ENCODE results near the gene CAPN9.
A peak's percentile ranks its signal among the peaks of the same experiment; 100 is the strongest.

Gene CAPN9

DNA sequence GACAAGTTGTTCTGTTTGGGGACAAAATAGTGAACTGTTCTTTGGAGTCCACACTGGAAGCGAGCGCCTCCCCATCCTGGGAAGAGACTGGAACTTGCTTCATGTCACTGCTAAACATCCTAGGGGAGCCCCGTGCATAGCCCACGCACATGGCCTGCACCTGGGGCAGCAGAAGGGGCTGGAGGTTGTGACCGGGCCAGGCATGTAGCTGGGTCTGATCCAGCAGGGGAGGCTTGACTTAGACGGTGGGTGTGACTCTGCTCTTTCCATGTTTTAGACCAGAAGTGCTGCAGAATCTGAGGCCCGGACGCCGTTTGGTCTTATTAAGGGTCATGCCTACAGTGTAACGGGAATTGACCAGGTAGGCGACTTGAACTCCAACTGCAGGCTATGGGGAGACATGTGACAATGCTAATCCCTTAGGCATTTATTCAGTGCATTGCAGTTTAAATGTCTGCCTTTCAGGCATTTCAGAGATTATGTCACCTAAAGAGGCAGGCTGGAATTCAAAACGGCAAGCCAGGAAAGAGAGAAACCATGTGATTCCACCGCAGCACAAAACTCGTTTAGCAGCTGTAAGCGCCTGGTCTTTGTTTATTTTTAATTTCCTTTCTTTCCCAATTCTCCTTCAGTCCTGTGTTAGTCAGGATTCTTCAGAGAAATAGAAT is 21.8 kb downstream of the CAPN9 start:
- H3K9ac ChIP-seq (ENCODE audit: low read length) = no peak overlapping the region
- no peak overlapping the region for H3K4me3 ChIP-seq (ENCODE audit: low read length)
- H3K79me2 ChIP-seq (ENCODE audit: low read length) = no peaks in the 10 kb centered on the region
- no peaks in the 10 kb centered on the region for H3K36me3 ChIP-seq (replicated peaks; ENCODE audit: low read depth, low read length)
- TF ChIP-seq EZH2phosphoT487 (IDR thresholded peaks at IDR 0.05; ENCODE audit: low read depth) = no peak
- TF ChIP-seq, protein P1, sequence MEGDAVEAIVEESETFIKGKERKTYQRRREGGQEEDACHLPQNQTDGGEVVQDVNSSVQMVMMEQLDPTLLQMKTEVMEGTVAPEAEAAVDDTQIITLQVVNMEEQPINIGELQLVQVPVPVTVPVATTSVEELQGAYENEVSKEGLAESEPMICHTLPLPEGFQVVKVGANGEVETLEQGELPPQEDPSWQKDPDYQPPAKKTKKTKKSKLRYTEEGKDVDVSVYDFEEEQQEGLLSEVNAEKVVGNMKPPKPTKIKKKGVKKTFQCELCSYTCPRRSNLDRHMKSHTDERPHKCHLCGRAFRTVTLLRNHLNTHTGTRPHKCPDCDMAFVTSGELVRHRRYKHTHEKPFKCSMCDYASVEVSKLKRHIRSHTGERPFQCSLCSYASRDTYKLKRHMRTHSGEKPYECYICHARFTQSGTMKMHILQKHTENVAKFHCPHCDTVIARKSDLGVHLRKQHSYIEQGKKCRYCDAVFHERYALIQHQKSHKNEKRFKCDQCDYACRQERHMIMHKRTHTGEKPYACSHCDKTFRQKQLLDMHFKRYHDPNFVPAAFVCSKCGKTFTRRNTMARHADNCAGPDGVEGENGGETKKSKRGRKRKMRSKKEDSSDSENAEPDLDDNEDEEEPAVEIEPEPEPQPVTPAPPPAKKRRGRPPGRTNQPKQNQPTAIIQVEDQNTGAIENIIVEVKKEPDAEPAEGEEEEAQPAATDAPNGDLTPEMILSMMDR (IDR thresholded peaks at IDR 0.05; ENCODE audit: low read depth, low read length) = no peak
- no peaks in the 10 kb centered on the region for H4K20me1 ChIP-seq (ENCODE audit: insufficient read depth, low read length)
- H3K4me1 ChIP-seq (ENCODE audit: low read length) = no peaks in the 10 kb centered on the region
- no peak overlapping the region for H3K4me2 ChIP-seq (ENCODE audit: low read length)
- no peak overlapping the region for H2AFZ ChIP-seq (ENCODE audit: low read depth, low read length)
- no peaks in the 10 kb centered on the region for H3K9me3 ChIP-seq (ENCODE audit: insufficient read depth, low read length)
- H3K27ac ChIP-seq (ENCODE audit: low read length) = no peak overlapping the region
- H3K27me3 ChIP-seq (ENCODE audit: low read depth, low read length) = peaks cover 5% of the 10 kb centered on the region

GRCh38 chr1:230770317-230770716 is 23.1 kb downstream of the CAPN9 start:
- H4K20me1 ChIP-seq (ENCODE audit: insufficient read depth, low read length) = no peaks in the 10 kb centered on the region
- no peak overlapping the region for H2AFZ ChIP-seq (ENCODE audit: low read depth, low read length)
- H3K9ac ChIP-seq (ENCODE audit: low read length) = no peak overlapping the region
- H3K9me3 ChIP-seq (ENCODE audit: insufficient read depth, low read length) = no peaks in the 10 kb centered on the region
- no peak overlapping the region for H3K4me2 ChIP-seq (ENCODE audit: low read length)
- peaks cover 5% of the 10 kb centered on the region for H3K27me3 ChIP-seq (ENCODE audit: low read depth, low read length)
- H3K4me3 ChIP-seq (ENCODE audit: low read length) = no peak overlapping the region
- H3K27ac ChIP-seq (ENCODE audit: low read length) = no peak overlapping the region
- H3K36me3 ChIP-seq (replicated peaks; ENCODE audit: low read depth, low read length) = no peaks in the 10 kb centered on the region
- TF ChIP-seq, protein P1 (IDR thresholded peaks at IDR 0.05; ENCODE audit: low read depth, low read length) = no peak
- TF ChIP-seq EZH2phosphoT487 (IDR thresholded peaks at IDR 0.05; ENCODE audit: low read depth) = no peak
- H3K4me1 ChIP-seq (ENCODE audit: low read length) = no peaks in the 10 kb centered on the region
- no peaks in the 10 kb centered on the region for H3K79me2 ChIP-seq (ENCODE audit: low read length)

DNA sequence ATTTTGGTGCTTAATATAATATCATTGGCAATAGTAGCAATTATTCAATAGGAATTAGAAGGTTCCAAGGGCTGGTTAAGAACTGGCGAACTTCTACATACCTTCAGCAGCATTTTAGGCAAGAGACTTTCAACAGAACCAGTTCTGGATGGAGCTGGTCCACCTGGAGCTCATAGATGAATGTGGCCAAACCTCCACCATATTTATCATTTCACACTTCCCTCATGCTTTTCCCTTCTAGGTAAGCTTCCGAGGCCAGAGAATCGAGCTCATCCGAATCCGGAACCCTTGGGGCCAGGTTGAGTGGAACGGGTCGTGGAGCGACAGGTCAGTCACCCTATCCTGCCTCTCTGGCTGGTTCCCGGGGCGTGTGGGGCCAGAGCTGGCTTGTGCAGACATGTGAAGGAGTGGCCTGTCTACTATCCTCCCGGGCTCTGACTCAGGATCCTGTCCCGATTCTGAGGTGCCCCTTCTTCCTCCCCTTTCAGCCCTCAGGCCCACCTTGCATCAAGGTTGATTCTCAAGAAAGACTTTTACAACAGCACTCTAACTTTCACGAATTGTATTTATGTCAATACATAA is 24.7 kb downstream of the CAPN9 start:
- Histone ChIP-seq H2AFZ (ENCODE audit: low read depth, low read length) (no peak overlapping the region), H3K4me2 (ENCODE audit: low read length) (no peak overlapping the region), H3K9ac (ENCODE audit: low read length) (no peak overlapping the region), H3K27me3 (ENCODE audit: low read depth, low read length) (peaks cover 5% of the 10 kb centered on the region), H3K4me1 (ENCODE audit: low read length) (no peaks in the 10 kb centered on the region), H3K27ac (ENCODE audit: low read length) (no peak overlapping the region), H3K36me3 (replicated peaks; ENCODE audit: low read depth, low read length) (no peaks in the 10 kb centered on the region), H3K79me2 (ENCODE audit: low read length) (no peaks in the 10 kb centered on the region), H3K9me3 (ENCODE audit: insufficient read depth, low read length) (no peaks in the 10 kb centered on the region), H4K20me1 (ENCODE audit: insufficient read depth, low read length) (no peaks in the 10 kb centered on the region), H3K4me3 (ENCODE audit: low read length) (no peak overlapping the region)
- no peak for TF ChIP-seq EZH2phosphoT487 (IDR thresholded peaks at IDR 0.05; ENCODE audit: low read depth)
- TF ChIP-seq, protein P1 (IDR thresholded peaks at IDR 0.05; ENCODE audit: low read depth, low read length) = no peak

GRCh38 chr1:230772457-230773395 is 25.5 kb downstream of the CAPN9 start:
- Histone ChIP-seq H3K36me3 (replicated peaks; ENCODE audit: low read depth, low read length) (no peaks in the 10 kb centered on the region), H3K27ac (ENCODE audit: low read length) (no peak overlapping the region), H4K20me1 (ENCODE audit: insufficient read depth, low read length) (no peaks in the 10 kb centered on the region), H3K9ac (ENCODE audit: low read length) (no peak overlapping the region), H3K4me3 (ENCODE audit: low read length) (no peak overlapping the region), H3K79me2 (ENCODE audit: low read length) (no peaks in the 10 kb centered on the region), H3K4me1 (ENCODE audit: low read length) (no peaks in the 10 kb centered on the region), H3K9me3 (ENCODE audit: insufficient read depth, low read length) (no peaks in the 10 kb centered on the region), H3K27me3 (ENCODE audit: low read depth, low read length) (peaks cover 8% of the 10 kb centered on the region), H3K4me2 (ENCODE audit: low read length) (peak overlapping the region; percentile 25), H2AFZ (ENCODE audit: low read depth, low read length) (0 out of 2 replicates have a peak overlapping the region, but pooled peaks have one; percentile 60)
- TF ChIP-seq EZH2phosphoT487 (IDR thresholded peaks at IDR 0.05; ENCODE audit: low read depth) = no peak
- TF ChIP-seq, protein P1 (IDR thresholded peaks at IDR 0.05; ENCODE audit: low read depth, low read length) = peak; percentile 48
